ENCODE results near the gene TSTD2. TPM values are rescaled to one million over a fixed set of nuclear protein-coding genes. Genes with fewer than 3 reads are reported as not detected.

TSTD2 gene
- total and polyA plus RNA-seq, 12 donors = 13.2 to 27.3 (median 19.2) TPM

GRCh38 chr9:97550386-97550785 lies 82.8 kb downstream of the TSTD2 start:
- no peaks in the 10 kb centered on the region for H3K27me3 ChIP-seq
- WGBS, 4 donors = 92 to 100% (median 93%) methylated on average over 1 of the region's 1 CpG
- H3K4me3 ChIP-seq = no peak overlapping the region
- peaks cover 0 to 14% of the 10 kb centered on the region in 2 donors for H3K36me3 ChIP-seq (replicated peaks in 1 of 2)
- intact Hi-C loops (cut with DNase I) = no loop called here
- no peaks in the 10 kb centered on the region for H3K9me3 ChIP-seq (replicated peaks in 1 of 3)
- H3K4me1 ChIP-seq (replicated peaks in 1 of 2) = peaks cover 0 to 10% of the 10 kb centered on the region in 2 donors
- no peak for TF ChIP-seq CTCF (IDR thresholded peaks at IDR 0.05)
- TF ChIP-seq POLR2A (IDR thresholded peaks at IDR 0.05) = no peak
- H3K27ac ChIP-seq = no peak overlapping the region
- no peak for DNase-seq

Other genes with a start within 250 kb of the TSTD2 start
- 10 to 100 TPM in 3 of 9 donors, 1 to 10 TPM in 6; 8.4 to 11.6 (median 9.3) TPM for gene TDRD7, start 221.3 kb downstream of the TSTD2 start, total RNA-seq
- 10 to 100 TPM in 1 of 3 donors, 1 to 10 TPM in 2; 5.2 to 13.3 (median 5.4) TPM for gene TDRD7, start 221.3 kb downstream of the TSTD2 start, polyA plus RNA-seq
- gene TMOD1, start 131.7 kb downstream of the TSTD2 start, total RNA-seq = 10 to 100 TPM; 23.9 to 91.2 (median 60.2) TPM
- gene TMOD1, start 131.7 kb downstream of the TSTD2 start, polyA plus RNA-seq = 10 to 100 TPM; 44.0 to 72.3 (median 59.4) TPM
- 10 to 100 TPM in 8 of 9 donors, 1 to 10 TPM in 1; 9.8 to 26.1 (median 20.4) TPM for gene NCBP1, start 453 bp upstream of the TSTD2 start, total RNA-seq
- gene NCBP1, start 453 bp upstream of the TSTD2 start, polyA plus RNA-seq = 10 to 100 TPM in 1 of 3 donors, 1 to 10 TPM in 2; 7.8 to 24.3 (median 8.9) TPM
- 10 to 100 TPM in 8 of 9 donors, 1 to 10 TPM in 1; 7.5 to 21.0 (median 15.6) TPM for gene XPA, start 64.0 kb upstream of the TSTD2 start, total RNA-seq
- gene XPA, start 64.0 kb upstream of the TSTD2 start, polyA plus RNA-seq = 10 to 100 TPM in 2 of 3 donors, 1 to 10 TPM in 1; 8.9 to 18.0 (median 15.4) TPM
- gene FOXE1, start 219.9 kb upstream of the TSTD2 start, total RNA-seq = under 1 TPM in 1 of 9 donors, not detected in 8; 0.78 TPM
- not detected for gene FOXE1, start 219.9 kb upstream of the TSTD2 start, polyA plus RNA-seq

Data from adrenal gland (tissue), 12 donors.